ENCODE data around the gene PREX1.

DNA sequence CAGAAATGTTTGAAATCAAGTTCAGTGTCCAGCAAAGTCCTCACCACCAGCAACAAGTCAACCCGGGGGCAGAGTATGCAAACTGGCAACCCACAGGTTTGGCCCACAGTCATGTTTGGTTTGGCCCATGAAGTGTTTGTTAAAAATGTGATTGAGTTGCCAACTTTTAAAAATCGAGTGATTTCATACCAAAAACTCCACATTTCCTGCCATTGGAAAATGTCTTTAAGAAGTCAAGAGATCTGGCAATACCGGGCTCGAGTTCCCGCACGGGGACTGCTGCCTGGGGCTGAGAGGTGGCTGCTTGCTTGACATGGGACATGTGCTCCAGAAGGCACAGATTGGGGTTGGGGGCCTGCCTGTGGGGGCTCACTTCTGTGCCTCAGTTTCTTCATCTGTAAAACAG, 36.1 kb downstream of the PREX1 start:
- TF ChIP-seq POLR2AphosphoS5 (IDR thresholded peaks at IDR 0.05; ENCODE audit: low read depth, low read length) (no peak), YY1 (IDR thresholded peaks at IDR 0.05; ENCODE audit: low read depth) (no peak), RAD21 (IDR thresholded peaks at IDR 0.05; ENCODE audit: low read length) (no peak), TAF1 (IDR thresholded peaks at IDR 0.05; ENCODE audit: borderline replicate concordance, low read depth, low read length) (no peak), RFX5 (IDR thresholded peaks at IDR 0.05; ENCODE audit: low read length) (no peak), RXRA (IDR thresholded peaks at IDR 0.05; ENCODE audit: borderline replicate concordance, low read depth) (no peak), MEF2A (IDR thresholded peaks at IDR 0.05; ENCODE audit: borderline replicate concordance, low read depth) (no peak), EP300 (IDR thresholded peaks at IDR 0.05; ENCODE audit: borderline replicate concordance in 1 of 2, low read depth in 1 of 2, low read length in 1 of 2) (no peak)
- TF ChIP-seq, protein P1, sequence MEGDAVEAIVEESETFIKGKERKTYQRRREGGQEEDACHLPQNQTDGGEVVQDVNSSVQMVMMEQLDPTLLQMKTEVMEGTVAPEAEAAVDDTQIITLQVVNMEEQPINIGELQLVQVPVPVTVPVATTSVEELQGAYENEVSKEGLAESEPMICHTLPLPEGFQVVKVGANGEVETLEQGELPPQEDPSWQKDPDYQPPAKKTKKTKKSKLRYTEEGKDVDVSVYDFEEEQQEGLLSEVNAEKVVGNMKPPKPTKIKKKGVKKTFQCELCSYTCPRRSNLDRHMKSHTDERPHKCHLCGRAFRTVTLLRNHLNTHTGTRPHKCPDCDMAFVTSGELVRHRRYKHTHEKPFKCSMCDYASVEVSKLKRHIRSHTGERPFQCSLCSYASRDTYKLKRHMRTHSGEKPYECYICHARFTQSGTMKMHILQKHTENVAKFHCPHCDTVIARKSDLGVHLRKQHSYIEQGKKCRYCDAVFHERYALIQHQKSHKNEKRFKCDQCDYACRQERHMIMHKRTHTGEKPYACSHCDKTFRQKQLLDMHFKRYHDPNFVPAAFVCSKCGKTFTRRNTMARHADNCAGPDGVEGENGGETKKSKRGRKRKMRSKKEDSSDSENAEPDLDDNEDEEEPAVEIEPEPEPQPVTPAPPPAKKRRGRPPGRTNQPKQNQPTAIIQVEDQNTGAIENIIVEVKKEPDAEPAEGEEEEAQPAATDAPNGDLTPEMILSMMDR (IDR thresholded peaks at IDR 0.05): no peak
